ENCODE data around the gene WWC1. TPM values are rescaled to one million over a fixed set of nuclear protein-coding genes. Genes with fewer than 3 reads are reported as not detected.

The WWC1 gene
- total RNA-seq, 4 donors from 2014 or later = 0.51 TPM; not detected in 3

- intact Hi-C loops (cut with DNase I; ENCODE audit: low total_unique reads) = no loop called here
- no peaks in the 10 kb centered on the region for H3K9me3 ChIP-seq
- no peak overlapping the region for H3K27ac ChIP-seq
- ATAC-seq (no peak), DNase-seq (no peak)
- H3K4me1 ChIP-seq = no peaks in the 10 kb centered on the region
- H3K27me3 ChIP-seq = no peaks in the 10 kb centered on the region
- TF ChIP-seq POLR2A (IDR thresholded peaks at IDR 0.05) (no peak), CTCF (IDR thresholded peaks at IDR 0.05 in 4 of 5, conservative IDR thresholded peaks at IDR 0.05 in 1 of 5) (no peak)
- H3K4me3 ChIP-seq = no peak overlapping the region
- in situ Hi-C loops (cut with MboI; ENCODE audit: low sequenced_read_pairs in 4 of 4) = no loop called here
- H3K36me3 ChIP-seq = no peaks in the 10 kb centered on the region
These were observed 37.3 kb upstream of the WWC1 start for GRCh38 chr5:168254013-168254693.

- Histone ChIP-seq H3K9me3 (no peaks in the 10 kb centered on the region), H3K27me3 (no peaks in the 10 kb centered on the region), H3K4me1 (no peaks in the 10 kb centered on the region), H3K27ac (no peak overlapping the region), H3K4me3 (no peak overlapping the region), H3K36me3 (no peaks in the 10 kb centered on the region)
- DNase-seq (no peak), ATAC-seq (no peak)
- TF ChIP-seq CTCF (IDR thresholded peaks at IDR 0.05 in 4 of 5, conservative IDR thresholded peaks at IDR 0.05 in 1 of 5) (no peak), POLR2A (IDR thresholded peaks at IDR 0.05) (no peak)
- intact Hi-C loops (cut with DNase I; ENCODE audit: low total_unique reads) = no loop called here
- in situ Hi-C loops (cut with MboI; ENCODE audit: low sequenced_read_pairs in 4 of 4) = no loop called here
These were observed 30.9 kb upstream of the WWC1 start for GRCh38 chr5:168260353-168261226.

- no peaks in the 10 kb centered on the region for H3K27me3 ChIP-seq
- H3K36me3 ChIP-seq = no peaks in the 10 kb centered on the region
- intact Hi-C loops (cut with DNase I; ENCODE audit: low total_unique reads) = no loop called here
- no peak for ATAC-seq
- no peak for DNase-seq
- no peaks in the 10 kb centered on the region for H3K4me1 ChIP-seq
- H3K27ac ChIP-seq = no peak overlapping the region
- TF ChIP-seq CTCF (IDR thresholded peaks at IDR 0.05 in 4 of 5, conservative IDR thresholded peaks at IDR 0.05 in 1 of 5) = no peak
- TF ChIP-seq POLR2A (IDR thresholded peaks at IDR 0.05) = no peak
- no peak overlapping the region for H3K4me3 ChIP-seq
- in situ Hi-C loops (cut with MboI; ENCODE audit: low sequenced_read_pairs in 4 of 4) = no loop called here
- no peaks in the 10 kb centered on the region for H3K9me3 ChIP-seq
These were observed 30.2 kb upstream of the WWC1 start for GRCh38 chr5:168261227-168261571.

- TF ChIP-seq POLR2A (IDR thresholded peaks at IDR 0.05) (no peak), CTCF (IDR thresholded peaks at IDR 0.05 in 4 of 5, conservative IDR thresholded peaks at IDR 0.05 in 1 of 5) (no peak)
- Histone ChIP-seq H3K36me3 (no peaks in the 10 kb centered on the region), H3K4me3 (no peak overlapping the region), H3K4me1 (no peaks in the 10 kb centered on the region), H3K27me3 (no peaks in the 10 kb centered on the region), H3K9me3 (no peaks in the 10 kb centered on the region), H3K27ac (no peak overlapping the region)
- DNase-seq (no peak), ATAC-seq (no peak)
- intact Hi-C loops (cut with DNase I; ENCODE audit: low total_unique reads) (no loop called here), in situ Hi-C loops (cut with MboI; ENCODE audit: low sequenced_read_pairs in 4 of 4) (no loop called here)
These were observed 29.3 kb upstream of the WWC1 start for GRCh38 chr5:168262042-168262743.
